Hepatic stellate cell (primary cell): ENCODE measurements around the gene SRSF4.

Experiments used
- DNase-seq: peaks from one replicate; pipeline ENCODE4 v3.0.0; 2011; ENCODE audit warnings: low spot score

Gene SRSF4

GRCh38 chr1:29200906-29201594 is 19.4 kb upstream of the SRSF4 start:
- no peak for DNase-seq

GRCh38 chr1:29197993-29198392 is 16.3 kb upstream of the SRSF4 start:
- no peak for DNase-seq

- no peak for DNase-seq
Measured at GRCh38 chr1:29197590-29197924, 15.9 kb upstream of the SRSF4 start.

GRCh38 chr1:29196863-29197589 is 15.3 kb upstream of the SRSF4 start:
- DNase-seq = peak; percentile 94

GRCh38 chr1:29195881-29196291 is 14.2 kb upstream of the SRSF4 start:
- DNase-seq = no peak

- no peak for DNase-seq
Measured at GRCh38 chr1:29193879-29194455, 12.3 kb upstream of the SRSF4 start.

- no peak for DNase-seq
Measured at GRCh38 chr1:29190718-29191117, 9.0 kb upstream of the SRSF4 start.

- no peak for DNase-seq
Measured at GRCh38 chr1:29186707-29187106, 5.0 kb upstream of the SRSF4 start.

GRCh38 chr1:29186252-29186651 is 4.6 kb upstream of the SRSF4 start:
- no peak for DNase-seq

GRCh38 chr1:29183287-29183686 is 1.6 kb upstream of the SRSF4 start:
- no peak for DNase-seq

GRCh38 chr1:29180497-29181412 is 945 bp downstream of the SRSF4 start:
- DNase-seq = no peak

- no peak for DNase-seq
Measured at GRCh38 chr1:29179641-29180184, 2.0 kb downstream of the SRSF4 start.

GRCh38 chr1:29177022-29177705 is 4.5 kb downstream of the SRSF4 start:
- DNase-seq = no peak

GRCh38 chr1:29176576-29176975 is 5.1 kb downstream of the SRSF4 start:
- no peak for DNase-seq

GRCh38 chr1:29172415-29172939 is 9.2 kb downstream of the SRSF4 start:
- DNase-seq = no peak

- DNase-seq = no peak
Measured at GRCh38 chr1:29171521-29171920, 10.2 kb downstream of the SRSF4 start.

GRCh38 chr1:29171089-29171488 is 10.6 kb downstream of the SRSF4 start:
- no peak for DNase-seq

GRCh38 chr1:29169976-29170375 is 11.7 kb downstream of the SRSF4 start:
- DNase-seq = no peak

GRCh38 chr1:29167904-29168303 is 13.8 kb downstream of the SRSF4 start:
- no peak for DNase-seq

GRCh38 chr1:29166291-29166878 is 15.3 kb downstream of the SRSF4 start:
- no peak for DNase-seq

GRCh38 chr1:29164588-29164987 is 17.1 kb downstream of the SRSF4 start:
- DNase-seq = no peak
